ENCODE results near the gene FKRP.

FKRP gene

DNA sequence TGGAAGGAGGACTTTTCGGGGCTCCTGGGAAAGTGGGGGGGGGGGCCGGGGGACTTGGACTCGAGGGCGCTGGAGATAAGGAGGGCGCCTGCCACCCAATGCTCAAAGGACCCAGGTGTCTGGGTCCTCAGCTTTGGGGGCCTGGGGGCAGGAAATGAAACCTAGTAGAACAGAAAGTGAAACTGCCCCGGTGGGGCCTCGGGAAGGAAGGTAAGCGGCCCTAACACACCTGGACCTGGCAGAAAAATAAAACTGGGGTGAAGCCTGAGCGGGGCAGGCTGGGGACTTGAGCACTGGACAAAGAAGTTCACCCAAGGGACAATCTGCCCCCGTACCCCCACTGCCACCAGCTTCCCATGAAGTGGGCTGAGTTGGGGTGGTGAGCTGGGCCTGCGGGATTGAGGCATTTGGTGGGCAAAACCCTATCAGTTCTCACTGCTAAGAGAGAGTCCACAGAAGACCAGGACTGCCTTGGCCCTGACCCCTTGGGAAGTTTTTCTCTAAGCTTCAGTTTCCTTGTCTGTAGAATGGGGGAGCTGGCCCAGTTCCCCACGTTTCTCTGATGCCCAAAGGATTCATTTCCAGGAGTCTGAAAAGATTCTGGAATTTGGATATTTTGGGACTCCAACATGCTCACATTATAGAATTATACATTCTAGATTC, 31.3 kb upstream of the FKRP start:
- Histone ChIP-seq H3K4me1 (ENCODE audit: insufficient read depth, low read length, poor library complexity, severe bottlenecking) (peaks cover 37% of the 10 kb centered on the region), H3K4me2 (ENCODE audit: low read depth, low read length, poor library complexity, severe bottlenecking) (peak overlapping the region; percentile 98), H2AFZ (ENCODE audit: low read length) (no peak overlapping the region), H3K9me3 (ENCODE audit: insufficient read depth, low read depth, low read length) (no peaks in the 10 kb centered on the region), H3K9me2 (replicated peaks; ENCODE audit: low read depth, low read length) (no peaks in the 10 kb centered on the region), H3F3A (ENCODE audit: low read depth) (peaks cover 16% of the 10 kb centered on the region), H4K20me1 (ENCODE audit: insufficient read depth, low read length, poor library complexity, severe bottlenecking) (peaks cover 38% of the 10 kb centered on the region), H3K79me2 (ENCODE audit: insufficient read depth, low read length) (peaks cover 67% of the 10 kb centered on the region), H3K27me3 (ENCODE audit: insufficient read depth, low read length, poor library complexity, severe bottlenecking) (peaks cover 8% of the 10 kb centered on the region), H3K36me3 (ENCODE audit: insufficient read depth, low read length) (peaks cover 15% of the 10 kb centered on the region; the same call in 1 of the 2 replicates), H3K4me3 (ENCODE audit: low read length, poor library complexity, severe bottlenecking) (peak overlapping the region; percentile 85), H3K9ac (ENCODE audit: low read depth, low read length, poor library complexity, severe bottlenecking) (peak overlapping the region; percentile 100)
- TF ChIP-seq, protein P1, sequence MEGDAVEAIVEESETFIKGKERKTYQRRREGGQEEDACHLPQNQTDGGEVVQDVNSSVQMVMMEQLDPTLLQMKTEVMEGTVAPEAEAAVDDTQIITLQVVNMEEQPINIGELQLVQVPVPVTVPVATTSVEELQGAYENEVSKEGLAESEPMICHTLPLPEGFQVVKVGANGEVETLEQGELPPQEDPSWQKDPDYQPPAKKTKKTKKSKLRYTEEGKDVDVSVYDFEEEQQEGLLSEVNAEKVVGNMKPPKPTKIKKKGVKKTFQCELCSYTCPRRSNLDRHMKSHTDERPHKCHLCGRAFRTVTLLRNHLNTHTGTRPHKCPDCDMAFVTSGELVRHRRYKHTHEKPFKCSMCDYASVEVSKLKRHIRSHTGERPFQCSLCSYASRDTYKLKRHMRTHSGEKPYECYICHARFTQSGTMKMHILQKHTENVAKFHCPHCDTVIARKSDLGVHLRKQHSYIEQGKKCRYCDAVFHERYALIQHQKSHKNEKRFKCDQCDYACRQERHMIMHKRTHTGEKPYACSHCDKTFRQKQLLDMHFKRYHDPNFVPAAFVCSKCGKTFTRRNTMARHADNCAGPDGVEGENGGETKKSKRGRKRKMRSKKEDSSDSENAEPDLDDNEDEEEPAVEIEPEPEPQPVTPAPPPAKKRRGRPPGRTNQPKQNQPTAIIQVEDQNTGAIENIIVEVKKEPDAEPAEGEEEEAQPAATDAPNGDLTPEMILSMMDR (conservative IDR thresholded peaks at IDR 0.05; ENCODE audit: low read length): no peak

DNA sequence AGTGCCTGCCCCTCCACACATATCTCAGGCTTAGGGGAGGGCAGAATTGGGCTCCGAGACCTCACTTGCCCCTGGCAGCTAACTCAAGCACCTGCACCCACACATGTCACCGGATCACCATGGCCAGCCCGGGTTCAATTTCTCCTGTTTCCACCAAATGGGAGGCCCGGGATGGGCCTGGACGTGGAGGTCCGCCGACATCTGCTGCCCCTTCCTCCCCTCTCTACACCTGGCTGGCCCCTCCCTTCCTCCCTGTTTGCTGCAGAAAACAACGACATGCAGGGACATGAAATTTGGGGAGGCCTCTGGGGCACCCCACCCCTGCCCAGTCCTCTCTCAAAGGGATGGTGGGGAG, 30.3 kb upstream of the FKRP start:
- Histone ChIP-seq H3K4me2 (ENCODE audit: low read depth, low read length, poor library complexity, severe bottlenecking) (peak overlapping the region; percentile 98), H2AFZ (ENCODE audit: low read length) (no peak overlapping the region), H4K20me1 (ENCODE audit: insufficient read depth, low read length, poor library complexity, severe bottlenecking) (peaks cover 36% of the 10 kb centered on the region), H3K4me3 (ENCODE audit: low read length, poor library complexity, severe bottlenecking) (peak overlapping the region; percentile 85), H3K9me2 (replicated peaks; ENCODE audit: low read depth, low read length) (no peaks in the 10 kb centered on the region), H3K27me3 (ENCODE audit: insufficient read depth, low read length, poor library complexity, severe bottlenecking) (peaks cover 8% of the 10 kb centered on the region), H3F3A (ENCODE audit: low read depth) (peaks cover 16% of the 10 kb centered on the region), H3K36me3 (ENCODE audit: insufficient read depth, low read length) (peaks cover 17% of the 10 kb centered on the region; the same call in 1 of the 2 replicates), H3K4me1 (ENCODE audit: insufficient read depth, low read length, poor library complexity, severe bottlenecking) (peaks cover 47% of the 10 kb centered on the region), H3K9me3 (ENCODE audit: insufficient read depth, low read depth, low read length) (no peaks in the 10 kb centered on the region), H3K9ac (ENCODE audit: low read depth, low read length, poor library complexity, severe bottlenecking) (peak overlapping the region; percentile 100), H3K79me2 (ENCODE audit: insufficient read depth, low read length) (peaks cover 62% of the 10 kb centered on the region)
- no peak for TF ChIP-seq EZH2phosphoT487 (IDR thresholded peaks at IDR 0.05; ENCODE audit: borderline replicate concordance)
- TF ChIP-seq, protein P1 (conservative IDR thresholded peaks at IDR 0.05; ENCODE audit: low read length): no peak

DNA sequence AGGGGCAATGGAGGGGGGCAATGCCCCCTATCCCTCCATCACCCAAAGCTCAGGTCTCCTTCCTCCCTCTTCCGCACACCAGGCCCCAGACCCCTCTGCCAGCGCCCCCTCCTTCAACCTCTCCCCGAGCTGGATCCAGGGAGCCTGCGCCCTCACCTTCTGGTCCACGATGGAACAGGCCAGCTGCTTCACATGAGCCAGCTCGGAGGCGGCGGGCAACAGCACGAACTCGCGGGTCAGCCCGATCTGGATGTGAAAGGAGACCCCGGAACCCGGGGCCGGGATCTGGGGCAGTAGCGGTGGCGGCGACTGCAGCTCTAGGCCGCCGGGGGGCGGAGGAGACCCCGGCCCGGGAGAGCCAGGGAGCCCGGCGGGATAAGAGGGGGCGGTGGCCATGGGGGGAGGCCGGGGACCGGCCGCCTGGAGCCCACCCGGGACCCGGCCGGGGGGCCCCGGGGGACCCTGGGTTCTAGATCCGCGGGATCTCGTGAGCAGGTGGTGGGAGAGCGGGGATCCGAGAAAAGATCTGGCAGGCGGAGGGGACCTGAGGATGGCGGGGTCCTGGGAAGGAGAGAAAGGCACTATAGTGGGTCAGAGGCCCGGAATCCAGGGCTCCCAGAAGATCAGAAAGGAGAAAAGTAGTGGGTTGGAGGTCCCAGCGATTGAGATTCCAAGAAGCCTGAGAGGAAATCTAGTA, 29.7 kb upstream of the FKRP start:
- H3K4me3 ChIP-seq (ENCODE audit: low read length, poor library complexity, severe bottlenecking): peak overlapping the region; percentile 85
- no peaks in the 10 kb centered on the region for H3K9me3 ChIP-seq (ENCODE audit: insufficient read depth, low read depth, low read length)
- no peak overlapping the region for H2AFZ ChIP-seq (ENCODE audit: low read length)
- H3K79me2 ChIP-seq (ENCODE audit: insufficient read depth, low read length): peaks cover 57% of the 10 kb centered on the region
- no peaks in the 10 kb centered on the region for H3K9me2 ChIP-seq (replicated peaks; ENCODE audit: low read depth, low read length)
- H3F3A ChIP-seq (ENCODE audit: low read depth): peaks cover 16% of the 10 kb centered on the region
- peak overlapping the region; percentile 100 for H3K9ac ChIP-seq (ENCODE audit: low read depth, low read length, poor library complexity, severe bottlenecking)
- peaks cover 52% of the 10 kb centered on the region for H3K4me1 ChIP-seq (ENCODE audit: insufficient read depth, low read length, poor library complexity, severe bottlenecking)
- H3K4me2 ChIP-seq (ENCODE audit: low read depth, low read length, poor library complexity, severe bottlenecking): peak overlapping the region; percentile 98
- no peak for TF ChIP-seq EZH2phosphoT487 (IDR thresholded peaks at IDR 0.05; ENCODE audit: borderline replicate concordance)
- TF ChIP-seq, protein P1 (conservative IDR thresholded peaks at IDR 0.05; ENCODE audit: low read length): peak; percentile 43
- H4K20me1 ChIP-seq (ENCODE audit: insufficient read depth, low read length, poor library complexity, severe bottlenecking): peaks cover 31% of the 10 kb centered on the region
- peaks cover 8% of the 10 kb centered on the region for H3K27me3 ChIP-seq (ENCODE audit: insufficient read depth, low read length, poor library complexity, severe bottlenecking)
- H3K36me3 ChIP-seq (ENCODE audit: insufficient read depth, low read length): peaks cover 18% of the 10 kb centered on the region; the same call in 1 of the 2 replicates

All from Loucy (cell line).